HG02973 (cell line): ENCODE results near the gene GALR2.
A peak's percentile ranks its signal among the peaks of the same experiment; 100 is the strongest.

ENCODE experiments used
- ATAC-seq: cut with Tn5 transposase; IDR thresholded peaks from one replicate; pipeline ENCODE4 v1.9.1; 2021; ENCODE audit warnings: moderate library complexity; ENCODE audit not compliant: unreplicated experiment

Gene GALR2

GRCh38 chr17:76092526-76093413, 18.2 kb downstream of the GALR2 start:
- ATAC-seq = no peak

- ATAC-seq = no peak
Observed at GRCh38 chr17:76094046-76094445, 19.5 kb downstream of the GALR2 start.

- ATAC-seq = no peak
Observed at GRCh38 chr17:76095943-76096342, 21.4 kb downstream of the GALR2 start.

GRCh38 chr17:76097716-76098295, 23.2 kb downstream of the GALR2 start:
- no peak for ATAC-seq

GRCh38 chr17:76102944-76103273, 28.3 kb downstream of the GALR2 start:
- peak; percentile 7 for ATAC-seq

- ATAC-seq = peak; percentile 71
Observed at GRCh38 chr17:76103274-76104139, 28.9 kb downstream of the GALR2 start, which contains the start of gene EXOC7. Gene EXOC7 (minus strand): TSS chr17:76103787. CDS start chr17:76103692, 95 bp downstream.

GRCh38 chr17:76104140-76104895, 29.7 kb downstream of the GALR2 start:
- no peak for ATAC-seq

GRCh38 chr17:76104896-76105231, 30.3 kb downstream of the GALR2 start:
- no peak for ATAC-seq

- no peak for ATAC-seq
Observed at GRCh38 chr17:76106703-76107102, 32.1 kb downstream of the GALR2 start.

- ATAC-seq = no peak
Observed at GRCh38 chr17:76107509-76107908, 32.9 kb downstream of the GALR2 start.

- ATAC-seq = no peak
Observed at GRCh38 chr17:76111956-76112355, 37.4 kb downstream of the GALR2 start.

GRCh38 chr17:76115138-76115754, 40.7 kb downstream of the GALR2 start:
- ATAC-seq = no peak

- ATAC-seq = no peak
Observed at GRCh38 chr17:76119409-76120371, 45.1 kb downstream of the GALR2 start.

- ATAC-seq = no peak
Observed at GRCh38 chr17:76120658-76121008, 46.1 kb downstream of the GALR2 start.

- ATAC-seq = no peak
Observed at GRCh38 chr17:76121932-76122430, 47.4 kb downstream of the GALR2 start.

- ATAC-seq = no peak
Observed at GRCh38 chr17:76122431-76123190, 48.0 kb downstream of the GALR2 start.

- ATAC-seq = no peak
Observed at GRCh38 chr17:76123191-76123499, 48.6 kb downstream of the GALR2 start.

GRCh38 chr17:76123749-76124581, 49.4 kb downstream of the GALR2 start:
- ATAC-seq = no peak
